ENCODE measurements around the gene MPLKIP.
"Not testable (repeated sequence)": the region's sequence is repeated elsewhere in the genome, so short reads cannot be mapped to it uniquely, and the experiment has no call there.

MPLKIP gene

DNA sequence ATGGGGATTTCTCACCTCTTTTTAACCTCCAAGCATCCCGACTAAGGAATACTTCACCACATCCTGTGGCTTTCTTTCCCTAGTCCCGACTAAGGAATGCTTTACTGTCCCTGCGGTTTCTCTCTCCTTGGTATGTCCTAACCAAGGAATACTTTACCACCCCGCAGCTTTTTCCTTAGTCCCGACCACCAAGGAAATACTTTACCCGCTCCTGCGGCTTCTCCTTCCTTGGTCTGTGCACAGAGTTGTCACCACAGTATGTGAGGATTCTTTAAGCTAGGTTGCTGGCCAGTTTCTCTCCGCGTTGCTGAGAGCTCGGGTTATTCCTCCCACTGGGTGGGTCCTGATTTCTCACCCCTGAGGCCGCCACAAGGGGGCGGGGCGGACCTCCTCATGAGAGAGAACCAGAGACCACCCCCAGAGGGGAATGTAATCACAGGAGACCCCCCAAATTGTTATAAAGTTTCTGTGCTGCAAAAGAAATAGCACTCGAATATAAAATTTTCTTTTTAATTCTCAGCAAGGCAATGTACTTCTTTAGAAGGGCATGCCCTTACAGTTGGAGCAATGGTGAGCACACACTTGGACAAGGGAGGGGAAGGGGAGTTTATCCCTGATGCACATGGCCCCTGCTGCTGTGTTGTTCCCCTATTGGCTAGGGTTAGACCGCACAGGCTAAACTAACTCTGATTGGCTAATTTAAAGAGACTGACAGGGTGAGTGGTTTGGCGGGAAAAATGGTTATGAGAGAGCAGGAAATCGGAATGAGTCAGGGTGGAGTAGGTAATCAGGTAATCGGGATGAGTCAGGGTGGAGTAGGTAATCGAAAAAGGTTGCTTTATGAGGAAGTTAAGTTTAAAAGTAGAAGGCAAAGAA lies 13.2 kb upstream of the MPLKIP start:
- H3K4me3 Mint-ChIP-seq: no peak overlapping the region
- no peak overlapping the region for H3K27ac Mint-ChIP-seq
- peaks cover 14% of the 10 kb centered on the region for H3K27me3 Mint-ChIP-seq
- H3K4me1 Mint-ChIP-seq: no peaks in the 10 kb centered on the region
- peaks cover 4% of the 10 kb centered on the region for H3K36me3 Mint-ChIP-seq
- DNase-seq (ENCODE audit: low spot score in 2 of 2): no peak
- no peak for ATAC-seq (ENCODE audit: low read depth)
- peaks cover 3% of the 10 kb centered on the region for H3K9me3 Mint-ChIP-seq

DNA sequence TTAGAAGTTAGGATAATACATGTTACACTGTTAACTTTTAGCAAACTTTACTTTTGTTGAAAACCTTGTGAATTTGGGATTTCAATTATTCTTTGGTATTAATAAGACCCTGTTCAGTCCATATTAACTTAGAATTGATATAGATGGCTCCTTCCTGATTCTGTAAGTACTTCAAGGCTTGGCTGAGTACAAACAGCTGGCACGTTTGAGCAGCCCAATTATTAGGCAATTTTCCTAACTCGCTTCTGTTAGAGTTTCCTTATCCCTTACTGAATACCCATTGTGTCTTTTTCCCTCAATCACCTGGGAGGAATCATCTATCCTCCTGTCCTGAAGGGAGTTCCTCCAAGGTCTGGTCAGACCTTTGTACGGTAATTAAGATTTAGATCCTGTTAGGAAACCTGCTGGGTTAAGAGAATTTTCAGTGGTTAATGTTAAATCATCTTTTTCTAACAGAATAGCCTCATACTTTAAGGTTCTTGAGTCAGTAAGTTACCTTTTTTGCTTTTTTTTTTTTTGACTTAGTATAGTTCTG lies 11.2 kb upstream of the MPLKIP start:
- not testable (repeated sequence) for H3K4me3 Mint-ChIP-seq; H3K4me1 Mint-ChIP-seq; DNase-seq (ENCODE audit: low spot score in 2 of 2); H3K27ac Mint-ChIP-seq; ATAC-seq (ENCODE audit: low read depth); H3K36me3 Mint-ChIP-seq; H3K9me3 Mint-ChIP-seq
- H3K27me3 Mint-ChIP-seq: peaks cover 16% of the 10 kb centered on the region

DNA sequence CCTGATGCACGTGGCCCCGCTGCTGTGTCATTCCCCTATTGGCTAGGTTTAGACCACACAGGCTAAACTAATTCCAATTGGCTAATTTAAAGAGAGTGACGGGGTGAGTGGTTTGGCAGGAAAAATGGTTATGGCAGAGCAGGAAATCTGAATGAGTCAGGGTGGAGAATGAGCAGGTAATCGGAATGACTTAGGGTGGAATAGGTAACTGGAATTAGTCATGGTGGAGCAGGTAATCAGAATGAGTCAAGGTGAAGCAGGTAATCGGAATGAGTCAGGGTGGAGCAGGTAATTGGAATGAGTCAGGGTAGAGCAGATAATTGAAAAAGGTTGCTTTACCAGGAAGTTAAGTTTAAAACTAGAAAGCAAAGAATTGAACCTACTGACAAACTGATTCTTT lies 7.5 kb upstream of the MPLKIP start:
- peaks cover 13% of the 10 kb centered on the region for H3K27me3 Mint-ChIP-seq
- not testable (repeated sequence) for H3K4me1 Mint-ChIP-seq; ATAC-seq (ENCODE audit: low read depth); H3K9me3 Mint-ChIP-seq; H3K27ac Mint-ChIP-seq; H3K4me3 Mint-ChIP-seq; DNase-seq (ENCODE audit: low spot score in 2 of 2); H3K36me3 Mint-ChIP-seq

DNA sequence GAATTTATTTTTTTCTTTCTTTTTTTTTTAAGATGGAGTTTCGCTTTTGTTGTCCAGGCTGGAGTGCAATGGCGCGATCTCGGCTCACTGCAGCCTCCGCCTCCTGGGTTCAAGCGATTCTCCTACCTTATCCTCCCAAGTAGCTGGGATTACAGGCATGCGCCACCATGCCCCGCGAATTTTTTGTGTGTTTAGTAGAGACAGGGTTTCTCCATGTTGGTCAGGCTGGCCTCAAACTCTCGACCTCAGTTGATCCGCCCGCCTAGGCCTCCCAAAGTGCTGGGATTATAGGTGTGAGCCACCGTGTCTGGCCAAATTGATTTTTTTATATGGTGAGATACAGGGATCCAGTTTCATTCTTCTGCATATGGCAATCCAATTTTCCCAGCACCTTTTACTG lies 5.5 kb upstream of the MPLKIP start:
- H3K36me3 Mint-ChIP-seq; DNase-seq (ENCODE audit: low spot score in 2 of 2); H3K4me3 Mint-ChIP-seq; H3K27ac Mint-ChIP-seq; H3K9me3 Mint-ChIP-seq; H3K4me1 Mint-ChIP-seq; ATAC-seq (ENCODE audit: low read depth): not testable (repeated sequence)
- peaks cover 11% of the 10 kb centered on the region for H3K27me3 Mint-ChIP-seq

DNA sequence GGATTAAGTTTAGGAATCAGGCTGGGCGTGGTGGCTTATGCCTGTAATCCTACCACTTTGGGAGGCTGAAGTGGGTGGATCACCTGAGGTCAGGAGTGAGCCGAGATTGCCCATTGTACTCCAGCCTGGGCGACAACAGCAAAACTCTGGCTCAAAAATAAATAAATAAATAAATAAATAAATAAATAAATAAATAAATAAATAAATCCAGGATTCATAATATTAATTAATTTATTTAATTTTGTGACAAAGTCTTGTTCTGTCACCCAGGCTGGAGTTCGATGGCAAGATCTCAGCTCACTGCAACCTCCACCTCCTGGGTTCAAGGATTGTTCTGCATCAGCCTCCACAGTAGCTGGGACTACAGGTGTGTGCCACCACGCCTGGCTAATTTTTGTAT lies 4.6 kb upstream of the MPLKIP start:
- H3K4me3 Mint-ChIP-seq: no peak overlapping the region
- ATAC-seq (ENCODE audit: low read depth): no peak
- no peak overlapping the region for H3K27ac Mint-ChIP-seq
- no peaks in the 10 kb centered on the region for H3K4me1 Mint-ChIP-seq
- peaks cover 9% of the 10 kb centered on the region for H3K27me3 Mint-ChIP-seq
- DNase-seq (ENCODE audit: low spot score in 2 of 2): no peak
- H3K9me3 Mint-ChIP-seq: no peaks in the 10 kb centered on the region
- no peaks in the 10 kb centered on the region for H3K36me3 Mint-ChIP-seq

DNA sequence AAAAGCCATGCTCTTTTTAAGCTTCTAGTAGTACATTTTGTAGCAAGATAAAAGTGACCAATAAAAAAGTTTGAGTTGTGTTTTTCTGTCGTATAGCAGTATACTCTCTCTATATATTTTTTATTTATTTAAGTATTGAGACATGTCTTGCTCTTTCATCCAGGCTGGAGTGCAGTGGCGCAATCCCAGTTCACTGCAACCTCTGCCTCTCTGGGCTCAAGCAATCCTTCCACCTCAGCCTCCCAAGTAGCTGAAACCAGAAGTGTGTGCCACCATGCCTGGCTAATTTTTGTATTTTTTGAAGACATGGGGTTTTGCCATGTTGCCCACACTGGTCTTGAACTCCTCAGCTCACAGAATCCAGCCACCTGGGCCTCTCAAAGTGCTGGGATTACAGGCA lies 3.1 kb upstream of the MPLKIP start:
- Mint-ChIP-seq H3K36me3 (no peaks in the 10 kb centered on the region), H3K4me1 (peaks cover 2% of the 10 kb centered on the region)

DNA sequence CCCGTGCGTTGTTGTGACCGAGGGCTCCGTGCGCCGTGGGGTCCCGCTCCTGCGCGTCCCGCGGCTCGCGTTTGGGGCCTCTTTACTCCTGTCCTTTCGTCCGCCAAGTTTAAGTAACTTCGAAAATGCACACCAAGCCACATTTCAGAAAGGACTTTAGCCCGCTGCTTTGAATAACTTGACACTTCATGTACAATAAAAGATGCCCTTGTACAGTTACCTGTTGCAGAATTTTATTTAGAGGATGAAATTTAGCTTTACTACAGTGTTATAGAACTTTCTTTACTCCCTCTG lies 842 bp upstream of the MPLKIP start:
- DNase-seq (ENCODE audit: low spot score in 2 of 2) (no peak), ATAC-seq (ENCODE audit: low read depth) (no peak)
- H3K27me3 Mint-ChIP-seq: peaks cover 2% of the 10 kb centered on the region
- no peak overlapping the region for H3K27ac Mint-ChIP-seq
- H3K4me1 Mint-ChIP-seq: peaks cover 11% of the 10 kb centered on the region
- peaks cover 2% of the 10 kb centered on the region for H3K36me3 Mint-ChIP-seq
- H3K4me3 Mint-ChIP-seq: peak overlapping the region; percentile 96
- H3K9me3 Mint-ChIP-seq: no peaks in the 10 kb centered on the region

More for the DNA sequence above, 3.1 kb upstream of the MPLKIP start:
- Mint-ChIP-seq H3K4me3 (no peak overlapping the region), H3K27me3 (peaks cover 5% of the 10 kb centered on the region), H3K9me3 (no peaks in the 10 kb centered on the region), H3K27ac (no peak overlapping the region)
- no peak for ATAC-seq (ENCODE audit: low read depth)
- DNase-seq (ENCODE audit: low spot score in 2 of 2): no peak

DNA sequence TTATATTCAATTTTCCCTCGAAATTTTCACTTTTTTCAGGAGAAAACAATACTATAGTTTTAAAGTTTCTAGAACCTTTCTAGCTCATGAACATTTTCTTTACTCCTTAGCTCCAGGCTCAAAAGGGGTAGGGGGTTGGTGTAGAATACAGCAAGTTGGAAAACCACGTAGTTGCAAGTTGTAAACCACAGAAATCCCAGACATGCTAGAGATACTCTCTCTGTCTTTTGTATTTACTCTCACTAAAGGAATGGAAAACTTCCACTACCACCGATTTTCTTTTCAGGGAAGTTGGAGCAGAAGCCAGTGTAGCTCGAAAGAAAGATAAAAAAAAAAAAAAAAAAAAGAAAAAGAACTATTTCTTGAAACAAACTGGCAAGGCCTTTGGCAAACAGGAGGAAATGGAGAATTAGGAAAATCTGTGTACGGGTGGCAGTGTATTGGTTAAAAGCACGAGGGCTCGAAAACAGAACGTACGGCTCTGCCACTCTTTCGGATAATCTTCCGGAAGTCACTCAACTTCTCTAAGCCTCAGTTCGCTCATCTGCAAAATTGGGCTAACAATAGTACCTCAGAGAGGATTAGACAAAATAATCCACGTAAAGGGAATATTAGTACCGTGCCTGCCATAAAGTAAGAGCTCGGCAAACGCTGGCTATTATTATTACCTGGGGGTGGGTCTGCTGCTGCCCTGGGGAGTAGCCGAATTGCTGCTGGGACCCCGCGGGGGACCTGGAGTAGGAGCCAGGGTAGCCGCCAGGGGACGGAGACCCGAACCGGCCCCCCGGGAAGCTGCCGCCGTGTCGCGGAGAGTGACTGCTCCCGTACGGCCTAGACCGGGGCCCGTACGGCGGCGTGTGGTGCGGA lies 628 bp downstream of the MPLKIP start:
- H3K36me3 Mint-ChIP-seq: peaks cover 5% of the 10 kb centered on the region
- peaks cover 2% of the 10 kb centered on the region for H3K27me3 Mint-ChIP-seq
- DNase-seq (ENCODE audit: low spot score in 2 of 2): no peak
- no peaks in the 10 kb centered on the region for H3K9me3 Mint-ChIP-seq
- peak; percentile 56 for ATAC-seq (ENCODE audit: low read depth)
- H3K4me1 Mint-ChIP-seq: peaks cover 14% of the 10 kb centered on the region
- H3K27ac Mint-ChIP-seq: peak overlapping the region; percentile 94
- H3K4me3 Mint-ChIP-seq: peak overlapping the region; percentile 96

DNA sequence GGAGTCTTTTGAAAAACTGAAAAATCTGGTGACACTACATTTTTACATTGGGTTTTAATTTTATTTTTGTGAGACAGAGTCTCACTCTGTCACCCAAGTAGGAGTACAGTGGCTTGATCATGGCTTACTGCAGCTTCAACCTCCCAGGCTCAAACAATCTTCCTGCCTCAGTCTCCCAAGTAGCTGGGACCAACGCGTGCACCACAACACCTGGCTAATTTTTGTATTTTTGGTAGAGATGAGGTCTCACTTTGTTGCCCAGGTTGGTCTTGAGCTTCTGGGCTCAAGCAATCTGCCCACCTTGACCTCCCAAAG lies 11.5 kb downstream of the MPLKIP start:
- ATAC-seq (ENCODE audit: low read depth) (no peak), DNase-seq (ENCODE audit: low spot score in 2 of 2) (no peak)
- peaks cover 2% of the 10 kb centered on the region for H3K4me1 Mint-ChIP-seq
- no peaks in the 10 kb centered on the region for H3K27me3 Mint-ChIP-seq
- H3K27ac Mint-ChIP-seq: no peak overlapping the region
- no peaks in the 10 kb centered on the region for H3K9me3 Mint-ChIP-seq
- H3K4me3 Mint-ChIP-seq: no peak overlapping the region
- H3K36me3 Mint-ChIP-seq: peaks cover 5% of the 10 kb centered on the region

DNA sequence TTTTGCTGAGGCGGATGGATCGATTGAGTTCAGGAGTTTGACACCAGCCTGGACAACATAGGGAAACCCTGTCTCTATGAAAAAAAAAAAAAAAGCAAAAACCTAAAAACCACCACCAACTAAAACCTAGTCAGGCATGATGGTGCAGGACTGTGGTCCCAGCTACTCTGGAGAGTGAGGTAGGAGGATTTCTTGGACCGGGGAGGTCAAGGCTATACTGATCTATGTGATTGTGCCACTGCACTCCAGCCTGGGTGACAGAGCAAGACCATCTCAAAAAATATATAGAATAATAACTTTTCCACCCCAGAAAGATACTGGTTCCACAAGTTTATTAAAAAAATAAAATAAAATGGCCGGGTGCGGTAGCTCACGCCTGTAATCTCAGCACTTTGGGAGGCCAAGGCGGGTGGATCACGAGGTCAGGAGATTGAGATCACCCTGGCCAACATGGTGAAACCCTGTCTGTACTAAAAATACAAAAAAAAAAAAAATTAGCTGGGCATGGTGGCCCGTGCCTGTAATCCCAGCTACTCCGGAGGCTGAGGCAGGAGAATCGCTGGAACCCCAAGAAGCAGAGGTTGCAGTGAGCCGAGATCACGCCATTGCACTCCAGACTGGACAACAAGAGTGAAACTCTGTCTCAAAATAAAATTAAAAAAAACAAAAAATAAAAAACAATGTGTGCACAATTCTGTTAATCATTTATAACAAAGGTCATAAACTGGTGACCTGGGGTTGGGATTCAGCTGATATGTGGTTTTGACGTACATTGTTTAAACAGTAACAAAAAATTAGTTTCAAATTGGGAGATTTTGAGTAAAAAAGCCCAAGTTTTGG lies 12.1 kb downstream of the MPLKIP start:
- H3K4me3 Mint-ChIP-seq; H3K4me1 Mint-ChIP-seq; H3K27ac Mint-ChIP-seq; DNase-seq (ENCODE audit: low spot score in 2 of 2); H3K27me3 Mint-ChIP-seq; H3K9me3 Mint-ChIP-seq; ATAC-seq (ENCODE audit: low read depth); H3K36me3 Mint-ChIP-seq: not testable (repeated sequence)

DNA sequence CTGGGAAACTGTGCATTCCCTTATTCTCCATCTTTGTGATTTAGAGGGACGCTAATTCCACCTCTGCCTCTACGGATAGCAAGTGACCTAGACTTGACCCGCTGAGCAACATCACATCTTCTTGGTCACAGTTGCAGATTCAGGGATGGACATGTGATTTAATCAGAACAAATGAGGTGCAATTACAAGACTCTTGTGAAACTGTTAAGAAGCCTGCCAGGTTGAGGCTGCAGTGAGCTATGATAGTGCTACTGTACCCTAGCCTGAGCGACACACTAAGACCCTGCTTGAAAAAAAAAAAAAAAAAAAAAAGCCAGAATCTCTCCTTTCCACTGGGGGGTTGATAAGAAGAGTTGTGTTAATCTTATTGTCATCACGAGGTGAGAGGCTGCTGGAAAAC lies 14.4 kb downstream of the MPLKIP start:
- Mint-ChIP-seq H3K9me3 (no peaks in the 10 kb centered on the region), H3K4me3 (no peak overlapping the region), H3K27ac (no peak overlapping the region), H3K4me1 (no peaks in the 10 kb centered on the region), H3K27me3 (no peaks in the 10 kb centered on the region), H3K36me3 (peaks cover 4% of the 10 kb centered on the region)
- DNase-seq (ENCODE audit: low spot score in 2 of 2) (no peak), ATAC-seq (ENCODE audit: low read depth) (no peak)

DNA sequence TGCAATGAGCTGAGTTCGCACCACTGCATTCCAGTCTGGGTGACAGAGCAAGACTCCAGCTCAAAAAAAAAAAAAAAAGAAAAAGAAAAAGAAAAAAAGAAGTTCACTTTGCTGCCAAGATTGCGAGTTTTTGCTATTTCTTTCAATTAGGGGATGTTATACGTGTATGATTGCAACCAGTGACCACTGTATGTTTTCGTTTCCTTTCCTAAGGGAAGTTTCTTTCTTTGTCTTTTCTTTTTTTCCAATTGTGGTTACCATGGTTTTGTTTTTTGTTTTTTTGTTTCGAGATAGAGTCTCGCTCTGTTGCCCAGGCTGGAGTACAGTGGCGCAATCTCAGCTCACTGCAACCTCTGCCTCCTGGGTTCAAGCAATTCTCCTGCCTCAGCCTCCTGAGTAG lies 16.2 kb downstream of the MPLKIP start:
- ATAC-seq (ENCODE audit: low read depth); H3K4me1 Mint-ChIP-seq; H3K4me3 Mint-ChIP-seq; H3K27me3 Mint-ChIP-seq; DNase-seq (ENCODE audit: low spot score in 2 of 2); H3K27ac Mint-ChIP-seq; H3K36me3 Mint-ChIP-seq; H3K9me3 Mint-ChIP-seq: not testable (repeated sequence)

DNA sequence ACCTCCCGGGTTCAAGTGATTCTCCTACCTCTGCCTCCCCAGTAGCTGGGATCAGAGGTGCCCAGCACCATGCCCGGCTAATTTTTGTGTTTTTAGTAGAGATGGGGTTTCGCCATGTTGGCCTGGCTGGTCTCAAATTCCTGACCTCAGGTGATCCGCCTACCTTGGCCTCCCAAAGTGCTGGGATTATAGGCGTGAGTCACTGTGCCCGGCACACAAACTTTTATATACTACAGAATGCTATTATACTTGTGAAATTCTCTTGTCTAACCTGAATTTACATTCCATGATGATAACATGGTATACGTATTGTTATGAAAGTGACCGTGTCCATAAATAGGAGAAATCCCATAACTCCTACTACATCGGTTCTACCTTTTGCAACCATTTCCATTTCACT lies 17.2 kb downstream of the MPLKIP start:
- not testable (repeated sequence) for H3K36me3 Mint-ChIP-seq; H3K9me3 Mint-ChIP-seq; DNase-seq (ENCODE audit: low spot score in 2 of 2); ATAC-seq (ENCODE audit: low read depth); H3K4me3 Mint-ChIP-seq; H3K4me1 Mint-ChIP-seq; H3K27me3 Mint-ChIP-seq; H3K27ac Mint-ChIP-seq

DNA sequence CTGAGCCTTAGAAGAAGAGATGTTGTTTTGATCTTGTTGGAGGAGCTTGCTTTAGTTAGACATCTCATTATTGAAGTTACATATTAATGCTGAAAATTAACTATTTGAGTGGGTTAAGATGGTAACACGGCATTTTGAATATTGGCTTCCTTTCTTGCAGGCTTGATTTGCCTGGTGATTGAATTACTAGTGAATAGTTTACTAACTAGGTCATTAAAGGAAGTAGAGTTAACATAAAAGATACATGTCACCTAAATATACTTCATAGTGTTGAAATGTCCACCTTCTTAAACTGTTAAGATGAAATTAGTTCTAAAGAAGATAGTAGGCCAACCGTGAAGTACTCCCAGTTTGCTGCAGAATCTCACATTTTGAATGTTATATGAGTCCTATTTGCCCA lies 18.5 kb downstream of the MPLKIP start:
- Mint-ChIP-seq H3K4me1 (no peaks in the 10 kb centered on the region), H3K27me3 (no peaks in the 10 kb centered on the region), H3K27ac (no peak overlapping the region), H3K36me3 (peaks cover 3% of the 10 kb centered on the region), H3K4me3 (no peak overlapping the region), H3K9me3 (no peaks in the 10 kb centered on the region)
- DNase-seq (ENCODE audit: low spot score in 2 of 2) (no peak), ATAC-seq (ENCODE audit: low read depth) (no peak)

All from memory B cell (primary cell).